Stimulated activated CD8-positive, alpha-beta memory T cell treated with anti-CD3 and anti-CD28 coated beads, Interleukin-7, amount 100 ng/mL, for 24 hours (primary cell): ENCODE results near the gene NT5E.
A peak's percentile ranks its signal among the peaks of the same experiment; 100 is the strongest.

Source experiments
- DNase-seq: peaks from one replicate; pipeline ENCODE4 v3.0.0-alpha.2; 2020; ENCODE audit warnings: low read depth

NT5E gene

DNA sequence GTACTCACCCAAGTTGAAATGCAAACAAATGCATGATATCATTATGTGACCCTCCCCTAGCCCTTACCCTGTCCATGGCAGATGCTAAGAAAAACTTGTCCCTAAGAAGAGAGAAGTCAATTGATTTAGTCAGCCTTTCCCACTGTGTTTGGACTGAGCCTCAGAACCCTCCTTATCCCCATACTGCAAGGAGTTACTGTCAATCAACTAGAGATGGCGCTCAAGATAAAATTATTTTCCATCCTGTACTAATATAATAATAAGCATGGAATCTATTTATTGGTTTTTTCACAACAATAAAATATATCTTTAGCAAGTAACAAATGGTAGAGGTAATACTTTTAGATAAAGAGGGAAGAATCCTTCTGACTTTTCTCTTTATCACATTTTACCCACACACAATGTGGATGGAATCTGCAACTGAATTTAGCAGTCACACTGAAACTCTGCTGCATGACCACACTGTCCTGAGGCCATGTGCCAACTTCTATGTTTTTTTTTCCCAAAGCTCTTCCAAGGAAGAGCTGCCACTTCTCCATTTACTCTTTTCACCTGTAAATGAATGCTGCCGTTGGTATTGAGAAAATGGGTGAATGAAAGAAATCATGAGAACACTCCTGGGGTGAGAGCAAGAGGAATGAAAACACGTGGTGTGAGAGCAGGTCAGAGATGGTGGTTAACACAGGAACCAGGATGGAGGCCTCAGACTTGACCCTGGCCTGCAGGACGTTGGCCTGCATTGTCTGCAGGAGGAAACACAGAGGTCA is 10.5 kb downstream of the NT5E start:
- no peak for DNase-seq

- no peak for DNase-seq
These were observed 11.3 kb downstream of the NT5E start for GRCh38 chr6:85460921-85461797.

DNA sequence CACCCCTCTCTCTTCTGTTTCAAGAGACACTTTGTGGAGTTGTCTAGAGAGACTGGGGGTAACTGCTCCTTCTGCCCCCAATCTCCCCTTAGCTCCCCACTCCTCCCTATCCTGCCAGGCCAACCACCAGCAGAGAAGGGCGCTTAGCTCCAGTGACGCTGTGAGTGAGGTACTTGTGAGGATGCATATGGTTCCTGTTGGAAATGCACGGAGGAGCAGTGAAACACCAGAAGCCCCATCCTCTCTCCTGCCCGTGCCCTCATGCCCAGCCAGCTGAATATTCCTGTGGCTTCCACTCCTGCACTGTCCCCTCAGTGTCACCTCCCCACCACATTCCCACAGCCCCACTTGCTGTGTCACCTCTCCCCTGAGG is 11.9 kb downstream of the NT5E start:
- DNase-seq: no peak

GRCh38 chr6:85462673-85463072 is 12.8 kb downstream of the NT5E start:
- no peak for DNase-seq

DNA sequence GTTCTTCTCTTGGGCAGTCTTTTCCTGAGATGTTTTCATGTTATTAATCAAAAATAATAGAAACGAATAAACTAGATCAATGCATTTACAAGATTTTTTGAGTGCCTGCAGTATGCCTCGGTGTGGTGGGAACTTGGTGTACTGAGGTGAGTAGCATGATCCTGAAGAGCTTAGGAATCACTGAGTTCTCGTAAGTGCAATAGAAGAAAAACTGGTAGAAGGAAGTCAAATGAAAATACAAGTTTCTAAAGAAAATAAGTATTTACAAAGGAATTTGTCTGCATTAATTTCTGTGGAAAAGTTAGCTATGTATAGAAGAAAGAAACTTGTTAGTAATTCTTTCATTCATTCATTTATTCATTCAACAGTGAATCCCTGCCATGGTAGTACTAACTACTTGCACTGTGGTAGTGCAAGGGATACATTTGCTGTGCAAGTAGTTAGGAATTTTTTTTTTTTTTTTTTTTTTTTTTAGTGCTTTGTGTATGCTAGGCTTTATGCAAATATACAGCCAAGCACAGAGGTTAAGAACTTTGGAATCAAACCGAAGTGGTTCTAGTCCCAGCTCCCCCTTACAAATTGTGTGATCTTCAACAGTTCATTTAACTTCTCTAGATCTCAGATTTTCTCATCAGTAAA is 13.9 kb downstream of the NT5E start:
- DNase-seq: no peak

- DNase-seq: no peak
These were observed 14.4 kb downstream of the NT5E start for GRCh38 chr6:85464260-85464644.

GRCh38 chr6:85464722-85465150 is 14.9 kb downstream of the NT5E start:
- no peak for DNase-seq

DNA sequence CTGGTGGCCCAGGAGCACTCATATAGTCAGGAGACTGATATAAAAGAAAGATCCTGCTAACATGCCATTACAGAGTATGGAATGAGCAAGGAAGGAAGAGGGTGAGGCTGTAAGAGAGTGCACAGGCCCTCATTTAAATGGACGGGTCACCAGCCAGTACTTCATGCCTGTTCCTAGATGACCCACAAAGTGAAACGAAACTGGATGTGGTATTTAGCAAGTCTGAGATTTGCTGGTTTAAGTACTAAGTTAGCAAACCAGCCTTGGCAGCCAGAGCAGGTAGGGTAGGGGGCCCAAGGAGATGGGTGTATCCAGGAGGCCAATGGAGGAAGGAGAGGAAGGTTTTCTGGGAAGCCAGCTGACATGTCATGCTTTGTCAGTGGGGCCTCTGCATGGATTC is 15.9 kb downstream of the NT5E start:
- no peak for DNase-seq

- DNase-seq: no peak
These were observed 18.4 kb downstream of the NT5E start for GRCh38 chr6:85468326-85468725.

GRCh38 chr6:85469276-85470022 is 19.6 kb downstream of the NT5E start:
- no peak for DNase-seq

GRCh38 chr6:85470023-85470410 is 20.1 kb downstream of the NT5E start:
- DNase-seq: no peak

- DNase-seq: no peak
These were observed 22.9 kb downstream of the NT5E start for GRCh38 chr6:85472744-85473143.

- no peak for DNase-seq
These were observed 23.9 kb downstream of the NT5E start for GRCh38 chr6:85473748-85474147.

- DNase-seq: no peak
These were observed 26.6 kb downstream of the NT5E start for GRCh38 chr6:85476532-85476931.

GRCh38 chr6:85479208-85479607 is 29.3 kb downstream of the NT5E start:
- no peak for DNase-seq

- DNase-seq: no peak
These were observed 32.5 kb downstream of the NT5E start for GRCh38 chr6:85482206-85482904.

GRCh38 chr6:85482905-85483700 is 33.2 kb downstream of the NT5E start:
- peak; percentile 68 for DNase-seq

DNA sequence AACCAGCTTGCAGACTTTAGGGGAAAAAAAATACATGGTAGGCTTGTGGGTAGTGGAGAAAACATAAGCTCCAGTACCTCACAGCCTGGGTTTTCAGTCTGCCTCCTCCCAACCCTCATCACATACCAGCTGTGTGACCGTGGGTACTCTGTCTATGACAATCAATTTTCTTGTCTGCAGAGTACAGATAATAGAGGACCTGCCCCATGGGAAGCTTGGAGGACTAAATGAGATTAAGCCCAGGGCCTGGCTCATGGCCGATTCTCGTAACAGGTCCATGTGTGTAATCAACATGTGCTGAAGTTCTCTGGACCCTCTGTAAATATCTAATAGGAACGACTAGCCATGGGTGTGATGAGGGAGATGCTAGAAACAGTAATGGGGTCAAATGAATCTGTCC is 34.0 kb downstream of the NT5E start:
- no peak for DNase-seq

DNA sequence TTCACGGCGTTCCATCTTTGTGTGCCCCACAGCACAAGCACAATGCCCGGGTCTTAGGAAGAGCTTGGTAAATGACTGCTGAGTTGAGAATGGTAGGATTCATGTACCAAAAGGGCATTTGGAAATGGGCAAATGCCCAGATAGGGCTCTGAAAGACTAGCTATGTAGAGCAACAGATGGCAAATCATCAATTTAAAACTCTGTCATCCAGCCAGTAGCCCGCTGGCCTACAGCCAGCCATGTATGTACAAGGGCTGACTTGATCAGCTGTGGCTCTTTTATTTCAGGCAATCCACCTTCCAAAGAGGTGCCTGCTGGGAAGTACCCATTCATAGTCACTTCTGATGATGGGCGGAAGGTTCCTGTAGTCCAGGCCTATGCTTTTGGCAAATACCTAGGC is 35.1 kb downstream of the NT5E start:
- no peak for DNase-seq

- DNase-seq: no peak
These were observed 40.8 kb downstream of the NT5E start for GRCh38 chr6:85490516-85491248.
